ENCODE measurements around the gene PPM1H. TPM values are rescaled to one million over a fixed set of nuclear protein-coding genes. Genes with fewer than 3 reads are reported as not detected.

Gene PPM1H
- total RNA-seq, 4 donors from 2014 or later, result 1.7 to 7.4 (median 3.4) TPM

GRCh38 chr12:62916632-62917425 lies 18.1 kb downstream of the PPM1H start:
- no peak for DNase-seq
- Histone ChIP-seq H3K4me1 (no peaks in the 10 kb centered on the region), H3K36me3 (no peaks in the 10 kb centered on the region), H3K9me3 (no peaks in the 10 kb centered on the region), H3K4me3 (no peak overlapping the region), H3K27me3 (no peaks in the 10 kb centered on the region), H3K27ac (no peak overlapping the region)
- TF ChIP-seq, protein P1, sequence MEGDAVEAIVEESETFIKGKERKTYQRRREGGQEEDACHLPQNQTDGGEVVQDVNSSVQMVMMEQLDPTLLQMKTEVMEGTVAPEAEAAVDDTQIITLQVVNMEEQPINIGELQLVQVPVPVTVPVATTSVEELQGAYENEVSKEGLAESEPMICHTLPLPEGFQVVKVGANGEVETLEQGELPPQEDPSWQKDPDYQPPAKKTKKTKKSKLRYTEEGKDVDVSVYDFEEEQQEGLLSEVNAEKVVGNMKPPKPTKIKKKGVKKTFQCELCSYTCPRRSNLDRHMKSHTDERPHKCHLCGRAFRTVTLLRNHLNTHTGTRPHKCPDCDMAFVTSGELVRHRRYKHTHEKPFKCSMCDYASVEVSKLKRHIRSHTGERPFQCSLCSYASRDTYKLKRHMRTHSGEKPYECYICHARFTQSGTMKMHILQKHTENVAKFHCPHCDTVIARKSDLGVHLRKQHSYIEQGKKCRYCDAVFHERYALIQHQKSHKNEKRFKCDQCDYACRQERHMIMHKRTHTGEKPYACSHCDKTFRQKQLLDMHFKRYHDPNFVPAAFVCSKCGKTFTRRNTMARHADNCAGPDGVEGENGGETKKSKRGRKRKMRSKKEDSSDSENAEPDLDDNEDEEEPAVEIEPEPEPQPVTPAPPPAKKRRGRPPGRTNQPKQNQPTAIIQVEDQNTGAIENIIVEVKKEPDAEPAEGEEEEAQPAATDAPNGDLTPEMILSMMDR (IDR thresholded peaks at IDR 0.05), result no peak
- no peak for TF ChIP-seq POLR2A (IDR thresholded peaks at IDR 0.05)

GRCh38 chr12:62915204-62915529 lies 19.8 kb downstream of the PPM1H start:
- no peak overlapping the region for H3K27ac ChIP-seq
- H3K36me3 ChIP-seq, result no peaks in the 10 kb centered on the region
- no peaks in the 10 kb centered on the region for H3K4me1 ChIP-seq
- no peak for DNase-seq
- H3K4me3 ChIP-seq, result no peak overlapping the region
- no peaks in the 10 kb centered on the region for H3K9me3 ChIP-seq
- no peak for TF ChIP-seq POLR2A (IDR thresholded peaks at IDR 0.05)
- TF ChIP-seq, protein P1 (IDR thresholded peaks at IDR 0.05), result no peak
- no peaks in the 10 kb centered on the region for H3K27me3 ChIP-seq

GRCh38 chr12:62914443-62915203 lies 20.3 kb downstream of the PPM1H start:
- Histone ChIP-seq H3K36me3 (no peaks in the 10 kb centered on the region), H3K4me3 (no peak overlapping the region), H3K4me1 (no peaks in the 10 kb centered on the region), H3K9me3 (no peaks in the 10 kb centered on the region), H3K27ac (no peak overlapping the region), H3K27me3 (no peaks in the 10 kb centered on the region)
- TF ChIP-seq, protein P1 (IDR thresholded peaks at IDR 0.05), result no peak
- TF ChIP-seq POLR2A (IDR thresholded peaks at IDR 0.05), result no peak
- DNase-seq, result no peak

DNA sequence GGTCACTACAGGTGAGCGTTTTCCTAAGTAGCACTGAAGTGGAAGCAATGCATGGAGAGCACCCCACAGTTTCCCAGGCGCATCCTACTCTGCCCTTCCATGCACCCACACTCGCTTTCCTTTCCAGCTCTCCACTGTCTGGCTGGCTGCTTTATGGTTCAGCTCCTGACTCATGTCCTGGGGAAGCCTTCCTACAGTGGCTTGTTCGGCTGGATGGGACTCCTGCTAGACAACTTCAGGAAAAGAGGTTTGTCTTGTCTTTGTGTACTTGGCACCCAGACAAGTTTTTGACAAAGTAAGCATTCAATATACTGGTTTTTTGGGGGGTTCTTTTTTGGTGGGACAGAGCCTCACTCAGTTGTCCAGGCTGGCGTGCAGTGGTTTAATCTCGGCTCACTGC lies 21.6 kb downstream of the PPM1H start:
- no peaks in the 10 kb centered on the region for H3K4me1 ChIP-seq
- no peak for DNase-seq
- TF ChIP-seq POLR2A (IDR thresholded peaks at IDR 0.05), result no peak
- TF ChIP-seq, protein P1 (IDR thresholded peaks at IDR 0.05), result no peak
- no peaks in the 10 kb centered on the region for H3K36me3 ChIP-seq
- H3K27me3 ChIP-seq, result no peaks in the 10 kb centered on the region
- no peak overlapping the region for H3K27ac ChIP-seq
- H3K4me3 ChIP-seq, result no peak overlapping the region
- H3K9me3 ChIP-seq, result no peaks in the 10 kb centered on the region

DNA sequence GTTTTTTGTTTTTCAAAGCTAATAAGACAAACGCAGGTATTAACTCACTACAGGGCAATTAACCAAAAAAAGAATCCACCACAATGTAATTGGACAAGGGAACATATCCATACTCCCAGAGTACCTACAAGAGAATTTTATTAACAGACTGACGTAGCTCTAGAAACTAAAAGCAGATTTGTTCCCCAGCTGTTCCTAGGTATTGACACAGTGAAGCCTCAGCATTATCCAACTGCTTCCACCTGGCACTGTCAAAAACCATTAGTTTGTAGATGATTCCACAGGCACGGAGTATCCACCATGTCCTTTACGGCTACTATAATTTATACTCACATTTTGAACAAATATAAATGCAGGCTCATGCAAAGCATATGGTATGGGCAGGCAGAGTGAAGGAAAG lies 22.3 kb downstream of the PPM1H start:
- no peaks in the 10 kb centered on the region for H3K36me3 ChIP-seq
- H3K4me3 ChIP-seq, result no peak overlapping the region
- no peaks in the 10 kb centered on the region for H3K4me1 ChIP-seq
- no peak overlapping the region for H3K27ac ChIP-seq
- no peaks in the 10 kb centered on the region for H3K27me3 ChIP-seq
- H3K9me3 ChIP-seq, result no peaks in the 10 kb centered on the region
- no peak for DNase-seq
- TF ChIP-seq, protein P1 (IDR thresholded peaks at IDR 0.05), result no peak
- TF ChIP-seq POLR2A (IDR thresholded peaks at IDR 0.05), result no peak
